K562 (cell line): Measurements from ENCODE around the gene TMEM163. TPM values are rescaled to one million over a fixed set of nuclear protein-coding genes. Genes with fewer than 3 reads are reported as not detected.

Source experiments
- ATAC-seq: fragments of 200-7000 bp; cut with Tn5 transposase; 3 replicates; pipeline ENCODE4 v1.9.1; 2020; ENCODE audit warnings: moderate library complexity
- BruUV-seq: library from RNA; stranded (reverse); fragments of 400-500 nt; replicated peaks from 2 replicates; lab custom pipeline; 2021; lab: Mats Ljungman, UMichigan
- CTCF ChIA-PET: fragments of 300-600 bp; formaldehyde crosslinking; extraction: SDS; loops from one replicate; lab custom pipeline; 2021; ENCODE audit warnings: low intra/inter-chr PET ratio; lab: Yijun Ruan, JAX
- POLR2A ChIA-PET: fragments of 300-600, 350-650 bp; sonication (Branson Sonifier 250); formaldehyde crosslinking; extraction: SDS; loops from one replicate; lab custom pipeline; 2021; ENCODE audit warnings: antibody characterized with exemption, inconsistent platforms; lab: Yijun Ruan, JAX
- DNase-seq, 4 experiments: peaks; one replicate each; pipeline versions ENCODE4 v3.0.0 to v3.0.0-alpha.2; 2011 to 2018; ENCODE audit warnings: low spot score in 3 of 4, mixed read lengths in 3 of 4; ENCODE audit errors: extremely low read depth in 1 of 4
- FAIRE-seq: peaks from 2 replicates; lab custom pipeline; 2011; peaks lifted over from hg19 to GRCh38; lab: Jason Lieb, UNC
- H2AFZ ChIP-seq: 2 replicates; pipeline ENCODE4 v1.6.0; 2011; ENCODE audit warnings: low read depth, low read length, control low read depth, inconsistent platforms
- H3K27ac ChIP-seq: fragments of 200-600 bp; 3 replicates; pipeline ENCODE4 v1.8.0; 2011; ENCODE audit warnings: low read depth, mild to moderate bottlenecking, control low read depth, inconsistent platforms, low read length, moderate library complexity, mixed read lengths; ENCODE audit errors: extremely low read depth
- H3K27me3 ChIP-seq, 2 experiments: fragments of 300-600 bp in 1 of 2; 2 replicates in 1 of 2; 3 replicates in 1 of 2; pipeline versions ENCODE4 v1.6.0 to v1.8.0; 2011; ENCODE audit warnings: inconsistent platforms in 2 of 2, low read length in 2 of 2, mild to moderate bottlenecking in 1 of 2, mixed read lengths in 1 of 2, moderate library complexity in 1 of 2; ENCODE audit not compliant: control insufficient read depth in 2 of 2, insufficient read depth in 2 of 2
- H3K36me3 ChIP-seq: fragments of 300-600 bp; 3 replicates; pipeline ENCODE4 v1.8.0; 2011; ENCODE audit warnings: mild to moderate bottlenecking, low read length, inconsistent platforms; ENCODE audit not compliant: control insufficient read depth, insufficient read depth
- H3K4me1 ChIP-seq, 2 experiments: fragments of 200-600 bp in 1 of 2; replicated peaks in 1 of 2; 2 replicates in 1 of 2; 3 replicates in 1 of 2; pipeline versions ENCODE4 v1.5.1 to v1.8.0; 2011; ENCODE audit warnings: inconsistent platforms in 2 of 2, low read length in 2 of 2, mild to moderate bottlenecking in 1 of 2, mixed read lengths in 1 of 2, moderate library complexity in 1 of 2; ENCODE audit not compliant: control insufficient read depth in 2 of 2, insufficient read depth in 2 of 2
- H3K4me2 ChIP-seq: 2 replicates; pipeline ENCODE4 v1.6.1; 2011; ENCODE audit warnings: low read length, control low read depth, inconsistent platforms, mixed read lengths; ENCODE audit not compliant: insufficient read depth
- H3K4me3 ChIP-seq: fragments of 200-600 bp; sonication (generic), shearing (Covaris generic); 2 replicates; pipeline ENCODE4 v1.5.1; 2016; ENCODE audit warnings: control low read depth, inconsistent platforms
- H3K79me2 ChIP-seq: fragments of 200-600 bp; 3 replicates; pipeline ENCODE4 v1.8.0; 2011; ENCODE audit warnings: low read length, inconsistent platforms; ENCODE audit not compliant: control insufficient read depth, insufficient read depth
- H3K9ac ChIP-seq, 2 experiments: 2 replicates each; pipeline versions ENCODE4 v1.6.0 to v1.6.1; 2011; ENCODE audit warnings: low read depth in 2 of 2, low read length in 2 of 2, control low read depth in 1 of 2, inconsistent platforms in 1 of 2, mild to moderate bottlenecking in 1 of 2, mixed read lengths in 1 of 2; ENCODE audit not compliant: insufficient read depth in 1 of 2
- H3K9me1 ChIP-seq: one replicate; pipeline ENCODE4 v1.6.0; 2011; ENCODE audit warnings: inconsistent platforms, mild to moderate bottlenecking, low read length, moderate library complexity; ENCODE audit not compliant: control insufficient read depth, insufficient read depth
- H3K9me3 ChIP-seq: replicated peaks from 2 replicates; pipeline ENCODE4 v1.5.1; 2011; ENCODE audit warnings: low read depth, low read length, inconsistent platforms; ENCODE audit not compliant: control insufficient read depth, insufficient read depth
- H4K20me1 ChIP-seq: replicated peaks from 2 replicates; pipeline ENCODE4 v1.6.1; 2011; ENCODE audit warnings: low read length, inconsistent platforms, mixed read lengths; ENCODE audit not compliant: control insufficient read depth, insufficient read depth
- CHAMP1 ChIP-seq: fragments of 450-650 bp; IDR thresholded peaks from 2 replicates; pipeline ENCODE4 v1.6.1; 2016; ENCODE audit warnings: mild to moderate bottlenecking
- CTBP1 ChIP-seq: fragments of 450-650 bp; IDR thresholded peaks from 2 replicates; pipeline ENCODE4 v1.6.1; 2016; ENCODE audit warnings: borderline replicate concordance
- EZH2 ChIP-seq: IDR thresholded peaks from 2 replicates; pipeline ENCODE4 v1.6.1; 2012; ENCODE audit warnings: low read depth, mild to moderate bottlenecking, inconsistent platforms, low read length, borderline replicate concordance
- KDM5B ChIP-seq: fragments of 200-600 bp; sonication (generic); IDR thresholded peaks from 2 replicates; pipeline ENCODE4 v1.6.1; 2012; ENCODE audit warnings: low read depth, mild to moderate bottlenecking, moderate library complexity, low read length, control low read depth, inconsistent platforms; ENCODE audit not compliant: insufficient replicate concordance
- MAFK ChIP-seq: IDR thresholded peaks from 2 replicates; pipeline ENCODE4 v1.6.1; 2011; ENCODE audit warnings: low read length, improper control_type of control experiment
- MAX ChIP-seq: sonication (generic); formaldehyde crosslinking; IDR thresholded peaks from 2 replicates; pipeline ENCODE4 v1.9.0; 2022; ENCODE audit warnings: mild to moderate bottlenecking, missing genetic modification reagents
- NBN ChIP-seq: fragments of 450-650 bp; IDR thresholded peaks from 2 replicates; pipeline ENCODE4 v1.6.1; 2016; ENCODE audit warnings: low read depth, mild to moderate bottlenecking
- NCOA1 ChIP-seq: fragments of 450-650 bp; IDR thresholded peaks from 2 replicates; pipeline ENCODE4 v1.6.1; 2016; ENCODE audit warnings: low read depth
- RCOR1 ChIP-seq, 2 experiments: IDR thresholded peaks; 2 replicates each; pipeline ENCODE4 v1.6.1; 2012; ENCODE audit warnings: low read depth in 2 of 2, low read length in 2 of 2, borderline replicate concordance in 1 of 2, improper control_type of control experiment in 1 of 2
- RHOXF2B ChIP-seq: fragments of 250-450 bp; sonication (Bioruptor Pico); conservative IDR thresholded peaks from 2 replicates; pipeline ENCODE4 v1.5.1; 2021
- RNF219 ChIP-seq: fragments of 250-450 bp; sonication (Bioruptor Pico); IDR thresholded peaks from 2 replicates; pipeline ENCODE4 v1.5.0; 2022; ENCODE audit warnings: mild to moderate bottlenecking
- TCF7 ChIP-seq: sonication (generic); IDR thresholded peaks from 2 replicates; pipeline ENCODE4 v1.6.1; 2016; ENCODE audit warnings: antibody characterized with exemption, borderline replicate concordance
- ZNF121 ChIP-seq: sonication (generic); formaldehyde crosslinking; conservative IDR thresholded peaks from 2 replicates; pipeline ENCODE4 v1.8.0; 2022; ENCODE audit warnings: missing genetic modification reagents
- ZNF134 ChIP-seq: fragments of 250-450 bp; sonication (Bioruptor Pico); conservative IDR thresholded peaks from 2 replicates; pipeline ENCODE4 v1.4.0; 2020
- ZNF444 ChIP-seq: fragments of 250-450 bp; sonication (Bioruptor Pico); IDR thresholded peaks from 2 replicates; pipeline ENCODE4 v1.4.0; 2020; ENCODE audit warnings: mild to moderate bottlenecking, moderate library complexity
- ZNF511 ChIP-seq: sonication (generic); formaldehyde crosslinking; IDR thresholded peaks from 2 replicates; pipeline ENCODE4 v1.8.0; 2022; ENCODE audit warnings: mild to moderate bottlenecking, missing genetic modification reagents
- ZNF668 ChIP-seq: fragments of 250-450 bp; sonication (Bioruptor Pico); IDR thresholded peaks from 2 replicates; pipeline ENCODE4 v1.8.0; 2022; ENCODE audit warnings: mild to moderate bottlenecking, inconsistent platforms
- ZSCAN29 ChIP-seq: fragments of 450-650 bp; IDR thresholded peaks from 2 replicates; pipeline ENCODE4 v1.6.1; 2017
- WGBS: fragments of 100-300 bp; shearing (Covaris generic); methylation state at CpG from one replicate; pipeline ENCODE4 v1.1.6; 2016; ENCODE audit warnings: low coverage, mixed read lengths; ENCODE audit not compliant: insufficient coverage; ENCODE audit errors: missing lambda C conversion rate; 5-methylcytosine and 5-hydroxymethylcytosine counted together
- in situ Hi-C: fragments of 300-500 bp; cut with MboI; formaldehyde crosslinking; loops from 4 replicates; pipeline ENCODE4 v1.15.0; 2018; ENCODE audit warnings: inconsistent platforms, mixed read lengths
- intact Hi-C: fragments of 100-400 bp; cut with micrococcal nuclease; formaldehyde crosslinking; loops from 2 replicates; pipeline ENCODE4 v1.14.2; 2022
- polyA plus RNA-seq, 8 experiments: library from polyadenylated mRNA; depleted of rRNA in 4 of 8; stranded (reverse) in 5 of 8; unstranded in 3 of 8; fragments of >200 nt; fragmentation: Nextera tagmentation in 2 of 8; fragmentation: Illumina TruSeq in 1 of 8; extraction: Ambion mirVana in 2 of 8; extraction: Trizol in 1 of 8; gene quantifications; 2 replicates each; pipeline versions ENCODE4 v1.2.1 to v1.2.3, GENCODE V29; 2011 to 2014; ENCODE audit warnings: inconsistent platforms in 1 of 8, missing spikeins in 1 of 8
- total RNA-seq, 7 experiments: library from RNA; depleted of rRNA in 6 of 7; stranded (reverse); fragments of >200 nt in 6 of 7; fragmentation: Illumina TruSeq in 2 of 7; extraction: Trizol in 2 of 7; gene quantifications; 2 replicates each; pipeline versions ENCODE4 v1.2.1 to v1.2.3, GENCODE V29; 2011 to 2021; ENCODE audit warnings: low replicate concordance in 1 of 7

Gene TMEM163
- total and polyA plus RNA-seq, 9 of the 15 experiments (the other 6 are each of a cell fraction or from before 2014, with no cell fraction given) = 0.04 to 0.68 (median 0.16) TPM; not detected in 3

- Histone ChIP-seq H3K4me1 (peaks cover 0 to 24% of the 10 kb centered on the region in 2 experiments; a peak in 3 of 5 replicates), H3K9me3 (no peaks in the 10 kb centered on the region), H3K27me3 (peaks cover 0 to 12% of the 10 kb centered on the region in 2 experiments; a peak in 1 of 5 replicates), H3K4me3 (no peak overlapping the region), H3K9me1 (no peaks in the 10 kb centered on the region), H4K20me1 (no peaks in the 10 kb centered on the region; the same call in 1 of the 2 replicates), H3K36me3 (no peaks in the 10 kb centered on the region), H3K9ac (peak overlapping the region in 1 of 2 experiments; percentile 43; a peak in 2 of 4 replicates), H3K27ac (peak overlapping the region; percentile 51; the same call in 2 of the 3 replicates), H3K4me2 (peak overlapping the region; percentile 76), H2AFZ (peak overlapping the region; percentile 90), H3K79me2 (no peaks in the 10 kb centered on the region)
- POLR2A ChIA-PET = interaction anchor here (0.5 to 1.2 kb wide), 3 partner anchors 9 to 11 kb away, joined by 3 read pairs; no protein-coding TSS in a partner anchor
- peak; percentile 65 for FAIRE-seq
- intact Hi-C loops (no loop called here), in situ Hi-C loops (no loop called here)
- DNase-seq = peak; percentile 24 to 60 (median 42)
- CTCF ChIA-PET = no interaction called here
- WGBS = 2% methylated on average over 18 of the region's 18 CpGs
- no TSS peak for BruUV-seq
- peak; percentile 79 for ATAC-seq
- no peak for TF ChIP-seq ZNF134 (CRISPR knock-in tag)
- TF ChIP-seq RHOXF2B (CRISPR knock-in tag) = no peak
- no peak for TF ChIP-seq CHAMP1
- no peak for TF ChIP-seq MAFK
- TF ChIP-seq ZSCAN29 = no peak
- TF ChIP-seq RNF219 (CRISPR knock-in tag) = no peak
- no peak for TF ChIP-seq KDM5B
- peak; percentile 96 for TF ChIP-seq MAX
- no peak for TF ChIP-seq NCOA1
- TF ChIP-seq NBN = no peak
- no peak for TF ChIP-seq TCF7
- no peak for TF ChIP-seq ZNF444 (CRISPR knock-in tag)
- no peak for TF ChIP-seq EZH2
- TF ChIP-seq ZNF668 (CRISPR knock-in tag) = no peak
- TF ChIP-seq CTBP1 = peak; percentile 66; the same call in 1 of the 2 replicates
- peak; percentile 28; the same call in 1 of the 2 replicates for TF ChIP-seq ZNF511 (CRISPR knock-in tag)
- TF ChIP-seq RCOR1 (IDR thresholded peaks at IDR 0.05; ENCODE audit: borderline replicate concordance in 1 of 2, low read depth in 2 of 2, low read length in 2 of 2) = 0 out of 4 replicates have a peak, but pooled peaks of 1 of the 2 experiments have one; percentile 20
- TF ChIP-seq ZNF121 = no peak
Measured at GRCh38 chr2:134706587-134707329, 12.0 kb downstream of the TMEM163 start.
